Uterus (tissue), 2 donors: ENCODE measurements around the gene ZNF341.

Experiments used
- POLR2A ChIP-seq, 2 donors: fragments of 450-650 bp; IDR thresholded peaks; one replicate each; pipeline ENCODE4 v1.6.1; 2016; ENCODE audit warnings: antibody characterized with exemption in 2 of 2, mild to moderate bottlenecking in 1 of 2, moderate library complexity in 1 of 2
- TF ChIP-seq, protein P1 (sequence below), 4 experiments: fragments of 200-600 bp in 2 of 4; fragments of 450-650 bp in 2 of 4; sonication (generic) in 2 of 4; IDR thresholded peaks; one replicate each; pipeline ENCODE4 v1.5.1; 2016 to 2019; ENCODE audit warnings: antibody characterized with exemption in 4 of 4, mild to moderate bottlenecking in 2 of 4, moderate library complexity in 1 of 4

DNA sequence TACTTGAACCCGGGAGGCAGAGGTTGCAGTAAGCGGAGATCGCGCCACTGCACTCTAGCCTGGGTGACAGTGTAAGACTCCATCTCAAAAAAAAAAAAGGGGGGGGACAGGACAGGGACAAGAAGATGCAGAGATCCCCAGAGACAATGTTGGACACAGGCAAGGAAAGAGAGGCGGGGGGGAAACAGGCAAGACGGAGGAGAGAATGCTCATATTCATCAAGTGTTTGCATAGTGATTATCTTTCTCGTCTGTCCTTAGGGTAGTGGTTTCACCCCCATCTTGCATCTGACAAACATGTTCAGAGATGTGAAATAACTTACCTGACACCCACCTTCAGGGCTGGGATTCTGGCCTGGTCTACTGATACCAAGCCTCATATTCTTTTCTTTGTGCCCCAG lies 108.4 kb downstream of the ZNF341 start:
- TF ChIP-seq, protein P1, sequence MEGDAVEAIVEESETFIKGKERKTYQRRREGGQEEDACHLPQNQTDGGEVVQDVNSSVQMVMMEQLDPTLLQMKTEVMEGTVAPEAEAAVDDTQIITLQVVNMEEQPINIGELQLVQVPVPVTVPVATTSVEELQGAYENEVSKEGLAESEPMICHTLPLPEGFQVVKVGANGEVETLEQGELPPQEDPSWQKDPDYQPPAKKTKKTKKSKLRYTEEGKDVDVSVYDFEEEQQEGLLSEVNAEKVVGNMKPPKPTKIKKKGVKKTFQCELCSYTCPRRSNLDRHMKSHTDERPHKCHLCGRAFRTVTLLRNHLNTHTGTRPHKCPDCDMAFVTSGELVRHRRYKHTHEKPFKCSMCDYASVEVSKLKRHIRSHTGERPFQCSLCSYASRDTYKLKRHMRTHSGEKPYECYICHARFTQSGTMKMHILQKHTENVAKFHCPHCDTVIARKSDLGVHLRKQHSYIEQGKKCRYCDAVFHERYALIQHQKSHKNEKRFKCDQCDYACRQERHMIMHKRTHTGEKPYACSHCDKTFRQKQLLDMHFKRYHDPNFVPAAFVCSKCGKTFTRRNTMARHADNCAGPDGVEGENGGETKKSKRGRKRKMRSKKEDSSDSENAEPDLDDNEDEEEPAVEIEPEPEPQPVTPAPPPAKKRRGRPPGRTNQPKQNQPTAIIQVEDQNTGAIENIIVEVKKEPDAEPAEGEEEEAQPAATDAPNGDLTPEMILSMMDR (IDR thresholded peaks at IDR 0.05), result no peak
- TF ChIP-seq POLR2A (IDR thresholded peaks at IDR 0.05), result no peak
